GM23248 (cell line): Measurements from ENCODE around the gene HEATR5A. TPM values are rescaled to one million over a fixed set of nuclear protein-coding genes. Genes with fewer than 3 reads are reported as not detected.
"Not testable (repeated sequence)": the region's sequence is repeated elsewhere in the genome, so short reads cannot be mapped to it uniquely, and the experiment has no call there.

ENCODE experiments used
- DNase-seq: peaks from one replicate; pipeline ENCODE4 v3.0.0-alpha.2; 2015
- H2AFZ ChIP-seq: fragments of 200-600 bp; sonication (generic); 2 replicates; pipeline ENCODE4 v1.6.1; 2016; ENCODE audit warnings: antibody characterized with exemption
- H3F3A ChIP-seq: fragments of 200-600 bp; sonication (generic); 2 replicates; pipeline ENCODE4 v1.6.1; 2016; ENCODE audit warnings: mild to moderate bottlenecking, antibody characterized with exemption, mixed run types; ENCODE audit not compliant: insufficient read depth
- H3K27ac ChIP-seq: fragments of 200-600 bp; sonication (generic); 2 replicates; pipeline ENCODE4 v1.5.1; 2016; ENCODE audit warnings: mild to moderate bottlenecking
- H3K27me3 ChIP-seq: fragments of 200-600 bp; sonication (generic); replicated peaks from 2 replicates; pipeline ENCODE4 v1.6.1; 2016; ENCODE audit warnings: mild to moderate bottlenecking; ENCODE audit not compliant: insufficient read depth
- H3K36me3 ChIP-seq: fragments of 200-600 bp; sonication (generic); 2 replicates; pipeline ENCODE4 v1.6.1; 2016; ENCODE audit warnings: low read depth, mild to moderate bottlenecking
- H3K4me1 ChIP-seq: fragments of 200-600 bp; sonication (generic); 2 replicates; pipeline ENCODE4 v1.6.1; 2016; ENCODE audit warnings: mild to moderate bottlenecking; ENCODE audit not compliant: insufficient read depth
- H3K4me2 ChIP-seq: fragments of 200-600 bp; sonication (generic); one replicate; pipeline ENCODE4 v1.6.1; 2016; ENCODE audit warnings: mild to moderate bottlenecking; ENCODE audit not compliant: unreplicated experiment
- H3K4me3 ChIP-seq: fragments of 200-600 bp; sonication (generic); 2 replicates; pipeline ENCODE4 v1.5.1; 2016; ENCODE audit warnings: mild to moderate bottlenecking
- H3K79me2 ChIP-seq: fragments of 200-600 bp; sonication (generic); 2 replicates; pipeline ENCODE4 v1.6.1; 2016; ENCODE audit warnings: mild to moderate bottlenecking; ENCODE audit not compliant: insufficient read depth
- H3K9ac ChIP-seq: fragments of 200-600 bp; sonication (generic); 2 replicates; pipeline ENCODE4 v1.6.1; 2016; ENCODE audit warnings: mild to moderate bottlenecking
- H3K9me2 ChIP-seq: fragments of 200-600 bp; sonication (generic); 2 replicates; pipeline ENCODE4 v1.6.1; 2016; ENCODE audit warnings: mixed run types, mild to moderate bottlenecking, moderate library complexity; ENCODE audit not compliant: insufficient read depth
- H3K9me3 ChIP-seq: fragments of 200-600 bp; sonication (generic); one replicate; pipeline ENCODE4 v1.6.1; 2017; ENCODE audit warnings: low read depth
- H4K20me1 ChIP-seq: fragments of 200-600 bp; sonication (generic); 2 replicates; pipeline ENCODE4 v1.6.0; 2016; ENCODE audit not compliant: insufficient read depth
- EZH2 ChIP-seq: fragments of 200-600 bp; sonication (generic); IDR thresholded peaks from 2 replicates; pipeline ENCODE4 v1.6.1; 2018; ENCODE audit warnings: antibody characterized with exemption, mild to moderate bottlenecking; ENCODE audit not compliant: insufficient read depth, poor library complexity, severe bottlenecking
- EZH2phosphoT487 ChIP-seq: fragments of 200-600 bp; sonication (generic); IDR thresholded peaks from 2 replicates; pipeline ENCODE4 v1.6.1; 2018; ENCODE audit warnings: antibody characterized with exemption, moderate library complexity, mild to moderate bottlenecking, low read depth; ENCODE audit not compliant: insufficient read depth
- WGBS, 2 experiments: methylation state at CpG; one replicate each; pipeline ENCODE4 v1.1.6; 2015 to 2017; ENCODE audit warnings: low lambda C conversion rate in 2 of 2, low coverage in 1 of 2; ENCODE audit errors: missing lambda C conversion rate in 2 of 2; 5-methylcytosine and 5-hydroxymethylcytosine counted together
- in situ Hi-C: fragments of 300-500 bp; cut with MboI; formaldehyde crosslinking; loops from 2 replicates; pipeline ENCODE4 v1.15.0; 2020
- polyA plus RNA-seq: library from polyadenylated mRNA; unstranded; fragments of >200 nt; fragmentation: Nextera tagmentation; extraction: Ambion mirVana; gene quantifications from 2 replicates; pipeline ENCODE4 v1.2.1, GENCODE V29; 2016
- total RNA-seq: library from RNA; depleted of rRNA; stranded (reverse); fragments of >200 nt; shearing (Covaris generic); gene quantifications from 2 replicates; pipeline ENCODE4 v1.2.3, GENCODE V29; 2014

The HEATR5A gene
- total and polyA plus RNA-seq, 2 experiments from 2014 or later, result 49.1 to 70.3 TPM

GRCh38 chr14:31319701-31320100 lies 100.6 kb downstream of the HEATR5A start:
- Histone ChIP-seq H3K9me3 (no peaks in the 10 kb centered on the region), H3K27me3 (no peaks in the 10 kb centered on the region), H4K20me1 (0 out of 2 replicates have a peak, but pooled peaks cover 5% of the 10 kb centered on the region), H3K79me2 (no peaks in the 10 kb centered on the region), H3K4me2 (no peak overlapping the region), H3K9ac (no peak overlapping the region), H3K4me3 (no peak overlapping the region), H3F3A (peaks cover 6% of the 10 kb centered on the region; the same call in 1 of the 2 replicates), H2AFZ (no peak overlapping the region), H3K9me2 (no peaks in the 10 kb centered on the region), H3K27ac (no peak overlapping the region), H3K4me1 (no peaks in the 10 kb centered on the region), H3K36me3 (peaks cover 77% of the 10 kb centered on the region)
- WGBS, 2 experiments, result 80 to 87% methylated on average over 5 of the region's 5 CpGs
- in situ Hi-C loops, result no loop called here
- no peak for DNase-seq
- TF ChIP-seq EZH2 (no peak), EZH2phosphoT487 (no peak)

- in situ Hi-C loops, result no loop called here
- Histone ChIP-seq H2AFZ (no peak overlapping the region), H3K27me3 (no peaks in the 10 kb centered on the region), H3K9me3 (no peaks in the 10 kb centered on the region), H3K4me2 (no peak overlapping the region), H3K27ac (no peak overlapping the region), H4K20me1 (no peaks in the 10 kb centered on the region), H3K9me2 (no peaks in the 10 kb centered on the region), H3K36me3 (peaks cover 87% of the 10 kb centered on the region), H3K79me2 (no peaks in the 10 kb centered on the region), H3K4me3 (no peak overlapping the region), H3K9ac (no peak overlapping the region), H3F3A (no peaks in the 10 kb centered on the region), H3K4me1 (no peaks in the 10 kb centered on the region)
- no peak for TF ChIP-seq EZH2
- TF ChIP-seq EZH2phosphoT487, result no peak
- 69 to 78% methylated on average over 1 of the region's 1 CpG for WGBS, 2 experiments
- DNase-seq, result no peak
These were observed 107.4 kb downstream of the HEATR5A start for GRCh38 chr14:31312934-31313333.

- H3K79me2 ChIP-seq, H2AFZ ChIP-seq, H3K4me1 ChIP-seq, H3K9ac ChIP-seq, DNase-seq, H3K9me2 ChIP-seq, H3K27me3 ChIP-seq, H3K27ac ChIP-seq, in situ Hi-C loops, H3K4me3 ChIP-seq, H3K9me3 ChIP-seq, H3F3A ChIP-seq, H4K20me1 ChIP-seq, H3K4me2 ChIP-seq: not testable (repeated sequence)
- H3K36me3 ChIP-seq, result peaks cover 86% of the 10 kb centered on the region
- WGBS, 2 experiments, result 95% methylated on average over 6 of the region's 6 CpGs
These were observed 108.0 kb downstream of the HEATR5A start for GRCh38 chr14:31312370-31312769.

GRCh38 chr14:31307618-31308017 lies 112.7 kb downstream of the HEATR5A start:
- H3K27me3 ChIP-seq, result no peaks in the 10 kb centered on the region
- H3K9me3 ChIP-seq, result no peaks in the 10 kb centered on the region
- H3K79me2 ChIP-seq, result no peaks in the 10 kb centered on the region
- no peak overlapping the region for H3K27ac ChIP-seq
- no peaks in the 10 kb centered on the region for H3K9me2 ChIP-seq
- no peak for DNase-seq
- no peak overlapping the region for H3K9ac ChIP-seq
- 87 to 89% methylated on average over 3 of the region's 3 CpGs for WGBS, 2 experiments
- in situ Hi-C loops, result no loop called here
- no peak overlapping the region for H3K4me2 ChIP-seq
- no peaks in the 10 kb centered on the region for H4K20me1 ChIP-seq
- no peak overlapping the region for H2AFZ ChIP-seq
- H3K4me3 ChIP-seq, result no peak overlapping the region
- no peaks in the 10 kb centered on the region for H3K4me1 ChIP-seq
- no peaks in the 10 kb centered on the region for H3F3A ChIP-seq
- H3K36me3 ChIP-seq, result peaks cover 90% of the 10 kb centered on the region
- TF ChIP-seq EZH2 (no peak), EZH2phosphoT487 (no peak)

GRCh38 chr14:31307198-31307597 lies 113.2 kb downstream of the HEATR5A start:
- no peaks in the 10 kb centered on the region for H3K4me1 ChIP-seq
- no peaks in the 10 kb centered on the region for H3K9me2 ChIP-seq
- no peak overlapping the region for H3K4me2 ChIP-seq

More at GRCh38 chr14:31307198-31307597, 113.2 kb downstream of the HEATR5A start:
- Histone ChIP-seq H3K27ac (no peak overlapping the region), H3K79me2 (no peaks in the 10 kb centered on the region), H3F3A (no peaks in the 10 kb centered on the region), H3K4me3 (no peak overlapping the region), H3K36me3 (peaks cover 91% of the 10 kb centered on the region), H3K27me3 (no peaks in the 10 kb centered on the region), H4K20me1 (no peaks in the 10 kb centered on the region), H3K9ac (no peak overlapping the region), H2AFZ (no peak overlapping the region), H3K9me3 (no peaks in the 10 kb centered on the region)
- in situ Hi-C loops, result no loop called here
- no peak for DNase-seq
- TF ChIP-seq EZH2phosphoT487 (no peak), EZH2 (no peak)
